ENCODE data around the gene MED27. TPM values are rescaled to one million over a fixed set of nuclear protein-coding genes. Genes with fewer than 3 reads are reported as not detected.
"Not testable (repeated sequence)": the region's sequence is repeated elsewhere in the genome, so short reads cannot be mapped to it uniquely, and the experiment has no call there.

The MED27 gene
- total and polyA plus RNA-seq, 7 donors, result 11.9 to 19.7 (median 15.6) TPM

DNA sequence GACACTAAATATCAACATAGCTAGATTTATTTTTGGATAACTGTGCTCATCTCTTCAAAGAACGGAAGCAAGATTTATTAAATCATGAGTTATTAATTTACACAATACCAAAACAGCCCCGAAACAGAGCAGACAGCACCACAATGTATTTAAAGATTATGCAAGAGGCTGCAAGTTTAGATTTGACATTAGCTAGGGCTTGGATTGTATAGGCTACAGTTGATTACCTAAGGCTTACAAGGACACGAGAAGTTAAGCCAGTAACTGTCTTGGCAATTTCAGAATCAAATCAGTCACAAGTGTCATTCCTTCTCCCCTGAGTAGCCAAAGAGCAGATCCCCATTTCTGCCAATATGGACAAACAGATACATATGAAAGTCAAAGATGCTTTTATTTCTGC is 152.6 kb downstream of the MED27 start:
- TF ChIP-seq, protein P1, sequence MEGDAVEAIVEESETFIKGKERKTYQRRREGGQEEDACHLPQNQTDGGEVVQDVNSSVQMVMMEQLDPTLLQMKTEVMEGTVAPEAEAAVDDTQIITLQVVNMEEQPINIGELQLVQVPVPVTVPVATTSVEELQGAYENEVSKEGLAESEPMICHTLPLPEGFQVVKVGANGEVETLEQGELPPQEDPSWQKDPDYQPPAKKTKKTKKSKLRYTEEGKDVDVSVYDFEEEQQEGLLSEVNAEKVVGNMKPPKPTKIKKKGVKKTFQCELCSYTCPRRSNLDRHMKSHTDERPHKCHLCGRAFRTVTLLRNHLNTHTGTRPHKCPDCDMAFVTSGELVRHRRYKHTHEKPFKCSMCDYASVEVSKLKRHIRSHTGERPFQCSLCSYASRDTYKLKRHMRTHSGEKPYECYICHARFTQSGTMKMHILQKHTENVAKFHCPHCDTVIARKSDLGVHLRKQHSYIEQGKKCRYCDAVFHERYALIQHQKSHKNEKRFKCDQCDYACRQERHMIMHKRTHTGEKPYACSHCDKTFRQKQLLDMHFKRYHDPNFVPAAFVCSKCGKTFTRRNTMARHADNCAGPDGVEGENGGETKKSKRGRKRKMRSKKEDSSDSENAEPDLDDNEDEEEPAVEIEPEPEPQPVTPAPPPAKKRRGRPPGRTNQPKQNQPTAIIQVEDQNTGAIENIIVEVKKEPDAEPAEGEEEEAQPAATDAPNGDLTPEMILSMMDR (IDR thresholded peaks at IDR 0.05), result no peak
- TF ChIP-seq POLR2AphosphoS5 (IDR thresholded peaks at IDR 0.05) (no peak), EP300 (IDR thresholded peaks at IDR 0.05) (no peak), POLR2A (IDR thresholded peaks at IDR 0.05) (no peak)
- H3K4me3 ChIP-seq, result no peak overlapping the region
- peaks cover 0 to 6% (median 0%) of the 10 kb centered on the region in 4 donors for H3K4me1 ChIP-seq
- no peak overlapping the region for H3K27ac ChIP-seq
- intact Hi-C loops (cut with DNase I), result no loop called here
- no peaks in the 10 kb centered on the region for H3K36me3 ChIP-seq
- H3K27me3 ChIP-seq, result no peaks in the 10 kb centered on the region
- no peaks in the 10 kb centered on the region for H3K9me3 ChIP-seq
- no peak for DNase-seq
- WGBS, 2 donors, result 76 to 83% methylated on average over 3 of the region's 3 CpGs

DNA sequence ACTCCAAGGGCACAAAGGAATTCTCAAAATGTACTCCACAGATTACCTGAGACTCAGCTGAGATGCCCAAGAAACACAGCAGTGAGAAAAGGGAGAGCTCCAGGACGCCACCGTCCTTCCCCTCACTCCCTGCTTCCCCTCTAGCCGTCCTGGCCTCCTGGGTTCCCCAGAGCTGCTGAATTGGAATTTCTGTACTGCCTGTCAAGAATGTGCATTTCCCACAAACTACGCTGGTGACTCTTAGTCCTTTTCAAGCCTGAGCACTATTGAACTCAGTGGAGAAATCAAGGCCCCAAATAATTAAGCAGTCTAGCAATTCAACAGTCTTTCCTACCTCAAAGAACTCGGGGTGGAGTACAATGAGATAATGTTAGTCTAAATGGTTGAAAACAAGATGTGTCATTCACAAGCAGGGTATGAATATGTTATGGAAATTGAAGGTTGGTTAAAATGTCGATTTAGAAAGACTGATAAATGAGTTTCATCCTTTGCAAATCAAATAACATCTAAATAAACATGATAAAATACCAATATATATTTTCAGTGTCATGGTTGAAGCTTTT is 153.2 kb downstream of the MED27 start:
- TF ChIP-seq EP300 (IDR thresholded peaks at IDR 0.05), result no peak
- TF ChIP-seq POLR2AphosphoS5 (IDR thresholded peaks at IDR 0.05), result no peak
- TF ChIP-seq, protein P1 (IDR thresholded peaks at IDR 0.05), result no peak
- no peak for TF ChIP-seq POLR2A (IDR thresholded peaks at IDR 0.05)
- 94 to 95% methylated on average over 6 of the region's 6 CpGs for WGBS, 2 donors
- H3K36me3 ChIP-seq, result no peaks in the 10 kb centered on the region
- no peaks in the 10 kb centered on the region for H3K9me3 ChIP-seq
- DNase-seq, result no peak
- no peak overlapping the region for H3K27ac ChIP-seq
- no peaks in the 10 kb centered on the region for H3K27me3 ChIP-seq
- intact Hi-C loops (cut with DNase I), result no loop called here
- H3K4me3 ChIP-seq, result no peak overlapping the region
- peaks cover 0 to 6% (median 0%) of the 10 kb centered on the region in 4 donors for H3K4me1 ChIP-seq

DNA sequence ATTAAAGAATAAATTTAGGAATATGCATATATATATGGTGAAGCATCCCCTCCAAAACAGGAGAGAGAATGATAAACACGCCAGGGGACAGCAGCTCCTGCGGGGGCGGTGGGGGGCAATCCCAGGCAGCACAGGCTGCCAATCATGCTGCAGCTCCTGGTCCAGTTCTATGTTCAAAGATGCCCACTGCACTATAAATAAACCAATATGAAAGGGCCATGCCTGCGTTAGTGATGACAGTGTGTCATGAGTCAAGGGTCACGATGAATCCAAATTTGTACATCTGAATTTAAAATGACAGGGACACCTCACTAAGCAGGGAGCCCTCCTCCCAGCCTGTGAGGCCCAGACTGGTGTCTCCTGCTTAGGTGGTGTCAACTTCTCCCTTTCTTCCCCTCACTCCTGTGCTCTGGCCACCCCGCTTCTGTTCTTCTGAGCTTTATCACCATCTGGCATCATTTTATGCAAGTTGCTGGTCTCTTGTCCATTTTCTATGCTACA is 153.9 kb downstream of the MED27 start:
- Histone ChIP-seq H3K4me3 (no peak overlapping the region), H3K9me3 (no peaks in the 10 kb centered on the region), H3K27ac (no peak overlapping the region), H3K4me1 (peaks cover 0 to 6% (median 0%) of the 10 kb centered on the region in 4 donors), H3K27me3 (no peaks in the 10 kb centered on the region), H3K36me3 (no peaks in the 10 kb centered on the region)
- 94 to 95% methylated on average over 6 of the region's 6 CpGs for WGBS, 2 donors
- intact Hi-C loops (cut with DNase I), result no loop called here
- no peak for TF ChIP-seq EP300 (IDR thresholded peaks at IDR 0.05)
- no peak for DNase-seq

DNA sequence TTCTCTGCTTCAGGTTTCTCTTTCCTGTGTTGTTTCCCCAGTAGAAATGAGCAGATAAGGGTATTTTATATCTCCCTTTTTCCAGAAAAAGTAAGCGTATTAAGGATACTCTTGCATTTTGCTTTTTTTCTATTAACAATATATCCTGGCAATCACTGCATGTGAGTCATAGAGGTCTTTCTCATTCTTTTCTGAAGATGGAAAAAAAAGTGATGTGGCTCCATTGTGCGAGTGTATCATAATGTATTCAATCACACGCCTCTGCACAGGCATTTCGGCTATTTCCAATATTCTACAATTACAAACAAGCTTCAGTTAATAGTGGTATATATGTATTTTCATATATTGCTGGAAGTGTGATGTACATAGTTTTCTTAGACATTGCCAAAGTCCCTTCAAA is 155.9 kb downstream of the MED27 start:
- H3K36me3 ChIP-seq, result no peaks in the 10 kb centered on the region
- H3K4me1 ChIP-seq, result peaks cover 0 to 6% (median 0%) of the 10 kb centered on the region in 4 donors
- no peak for DNase-seq
- no peak for TF ChIP-seq POLR2AphosphoS5 (IDR thresholded peaks at IDR 0.05)
- no peak for TF ChIP-seq EP300 (IDR thresholded peaks at IDR 0.05)
- TF ChIP-seq, protein P1 (IDR thresholded peaks at IDR 0.05), result no peak
- no peak for TF ChIP-seq POLR2A (IDR thresholded peaks at IDR 0.05)
- WGBS, 2 donors, result 97% methylated on average over 4 of the region's 4 CpGs
- H3K27ac ChIP-seq, result no peak overlapping the region
- intact Hi-C loops (cut with DNase I), result no loop called here
- no peaks in the 10 kb centered on the region for H3K9me3 ChIP-seq
- no peak overlapping the region for H3K4me3 ChIP-seq
- no peaks in the 10 kb centered on the region for H3K27me3 ChIP-seq

DNA sequence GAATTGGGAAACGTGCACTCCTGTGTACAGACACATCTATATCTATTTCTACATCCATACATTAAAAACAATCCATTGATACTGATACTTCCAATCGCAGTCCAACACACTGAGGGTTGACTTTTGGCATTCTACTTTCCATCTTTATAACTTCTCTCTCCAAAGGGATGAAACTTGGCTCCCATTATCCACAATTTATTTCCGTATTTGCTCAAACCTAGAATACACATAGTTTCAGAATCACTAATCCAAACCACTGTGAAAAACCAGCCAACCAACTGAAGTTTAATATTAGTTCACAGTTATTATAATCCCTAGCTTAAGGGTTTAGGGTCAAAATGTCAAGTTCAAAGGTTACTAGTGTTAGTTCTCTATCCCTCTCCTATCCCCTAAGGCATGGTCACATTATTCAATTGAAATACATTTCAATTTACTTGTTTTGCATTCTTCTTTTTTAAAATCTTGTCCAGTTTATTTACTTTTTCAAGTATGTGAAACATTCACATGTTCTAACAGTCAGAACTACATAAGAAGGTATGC is 156.5 kb downstream of the MED27 start:
- TF ChIP-seq POLR2AphosphoS5 (IDR thresholded peaks at IDR 0.05) (no peak), POLR2A (IDR thresholded peaks at IDR 0.05) (no peak), EP300 (IDR thresholded peaks at IDR 0.05) (no peak)
- TF ChIP-seq, protein P1 (IDR thresholded peaks at IDR 0.05), result no peak
- Histone ChIP-seq H3K36me3 (no peaks in the 10 kb centered on the region), H3K27me3 (no peaks in the 10 kb centered on the region), H3K27ac (no peak overlapping the region), H3K4me1 (peaks cover 0 to 6% (median 0%) of the 10 kb centered on the region in 4 donors), H3K9me3 (no peaks in the 10 kb centered on the region), H3K4me3 (no peak overlapping the region)
- WGBS, 2 donors, result 88 to 94% methylated on average over 3 of the region's 3 CpGs
- intact Hi-C loops (cut with DNase I), result no loop called here
- DNase-seq, result no peak

DNA sequence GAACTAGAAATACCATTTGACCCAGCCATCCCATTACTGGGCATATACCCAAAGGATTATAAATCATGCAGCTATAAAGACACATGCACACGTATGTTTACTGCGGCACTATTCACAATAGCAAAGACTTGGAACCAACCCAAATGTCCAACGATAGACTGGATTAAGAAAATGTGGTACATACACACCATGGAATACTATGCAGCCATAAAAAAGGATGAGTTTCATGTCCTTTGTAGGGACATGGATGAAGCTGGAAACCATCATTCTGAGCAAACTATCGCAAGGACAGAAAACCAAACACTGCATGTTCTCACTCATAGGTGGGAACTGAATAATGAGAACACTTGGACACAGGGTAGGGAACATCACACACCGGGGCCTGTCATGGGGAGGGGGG is 158.0 kb downstream of the MED27 start:
- H3K4me1 ChIP-seq; H3K9me3 ChIP-seq; H3K36me3 ChIP-seq; H3K27ac ChIP-seq; DNase-seq; H3K4me3 ChIP-seq; intact Hi-C loops (cut with DNase I); H3K27me3 ChIP-seq: not testable (repeated sequence)
- WGBS, 2 donors, result 94 to 96% methylated on average over 5 of the region's 5 CpGs

Data from sigmoid colon (tissue), 7 donors.